GM12865 (cell line): ENCODE data around the gene NUP43.
A peak's percentile ranks its signal among the peaks of the same experiment; 100 is the strongest.

Experiments used
- DNase-seq: peaks from one replicate; pipeline ENCODE4 v3.0.0; 2010; ENCODE audit warnings: low read depth
- H3K4me3 ChIP-seq: 2 replicates; pipeline ENCODE4 v1.5.1; 2011; ENCODE audit warnings: mild to moderate bottlenecking, low read depth, low read length, control low read depth
- TF ChIP-seq, protein P1 (sequence below): IDR thresholded peaks from 2 replicates; pipeline ENCODE4 v1.5.1; 2011; ENCODE audit warnings: low read length, control low read depth, low read depth, inconsistent platforms; ENCODE audit not compliant: insufficient read depth; ENCODE audit errors: missing control alignments

NUP43 gene

DNA sequence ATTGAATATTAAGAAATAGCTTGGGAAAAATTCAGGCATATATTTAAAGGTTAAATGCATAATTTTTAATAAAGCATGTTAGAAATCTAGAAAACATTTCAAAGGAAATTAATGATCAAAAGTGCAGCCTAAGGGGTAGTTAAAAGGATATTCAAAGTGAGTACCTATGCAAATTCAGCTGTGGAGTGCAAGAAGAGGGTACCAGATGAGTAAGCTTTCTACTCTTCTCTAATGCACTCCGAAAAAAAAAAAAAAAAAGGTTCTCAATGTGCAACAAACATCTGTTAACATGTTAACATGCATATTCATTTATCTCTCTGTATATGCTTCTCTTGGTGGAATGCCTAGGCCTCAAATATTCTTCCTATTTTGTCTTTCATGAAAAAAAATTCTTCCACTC, 65.8 kb downstream of the NUP43 start:
- peak; percentile 9 for DNase-seq
- no peak overlapping the region for H3K4me3 ChIP-seq
- TF ChIP-seq, protein P1, sequence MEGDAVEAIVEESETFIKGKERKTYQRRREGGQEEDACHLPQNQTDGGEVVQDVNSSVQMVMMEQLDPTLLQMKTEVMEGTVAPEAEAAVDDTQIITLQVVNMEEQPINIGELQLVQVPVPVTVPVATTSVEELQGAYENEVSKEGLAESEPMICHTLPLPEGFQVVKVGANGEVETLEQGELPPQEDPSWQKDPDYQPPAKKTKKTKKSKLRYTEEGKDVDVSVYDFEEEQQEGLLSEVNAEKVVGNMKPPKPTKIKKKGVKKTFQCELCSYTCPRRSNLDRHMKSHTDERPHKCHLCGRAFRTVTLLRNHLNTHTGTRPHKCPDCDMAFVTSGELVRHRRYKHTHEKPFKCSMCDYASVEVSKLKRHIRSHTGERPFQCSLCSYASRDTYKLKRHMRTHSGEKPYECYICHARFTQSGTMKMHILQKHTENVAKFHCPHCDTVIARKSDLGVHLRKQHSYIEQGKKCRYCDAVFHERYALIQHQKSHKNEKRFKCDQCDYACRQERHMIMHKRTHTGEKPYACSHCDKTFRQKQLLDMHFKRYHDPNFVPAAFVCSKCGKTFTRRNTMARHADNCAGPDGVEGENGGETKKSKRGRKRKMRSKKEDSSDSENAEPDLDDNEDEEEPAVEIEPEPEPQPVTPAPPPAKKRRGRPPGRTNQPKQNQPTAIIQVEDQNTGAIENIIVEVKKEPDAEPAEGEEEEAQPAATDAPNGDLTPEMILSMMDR: no peak
